ENCODE data around the gene BMP8B.

DNA sequence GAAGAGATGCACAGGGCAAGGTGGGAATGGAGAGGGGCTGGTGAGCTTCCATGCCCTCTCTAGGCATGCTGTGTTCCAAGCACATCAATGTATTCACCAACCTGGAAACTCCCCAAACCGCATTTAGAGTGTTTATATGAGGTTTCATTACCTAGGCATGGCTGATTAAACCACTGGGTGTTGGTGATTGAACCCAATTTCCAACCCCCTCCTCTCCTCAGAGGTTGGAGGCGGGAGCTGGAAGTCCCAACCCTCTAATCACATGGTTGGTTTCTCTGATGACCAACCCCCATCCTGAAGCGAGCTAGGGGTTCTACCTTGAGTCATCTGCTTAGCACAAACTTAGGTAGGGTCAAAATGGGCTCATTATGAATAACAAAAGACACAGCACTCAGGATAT is 52.9 kb downstream of the BMP8B start:
- TF ChIP-seq, protein P1, sequence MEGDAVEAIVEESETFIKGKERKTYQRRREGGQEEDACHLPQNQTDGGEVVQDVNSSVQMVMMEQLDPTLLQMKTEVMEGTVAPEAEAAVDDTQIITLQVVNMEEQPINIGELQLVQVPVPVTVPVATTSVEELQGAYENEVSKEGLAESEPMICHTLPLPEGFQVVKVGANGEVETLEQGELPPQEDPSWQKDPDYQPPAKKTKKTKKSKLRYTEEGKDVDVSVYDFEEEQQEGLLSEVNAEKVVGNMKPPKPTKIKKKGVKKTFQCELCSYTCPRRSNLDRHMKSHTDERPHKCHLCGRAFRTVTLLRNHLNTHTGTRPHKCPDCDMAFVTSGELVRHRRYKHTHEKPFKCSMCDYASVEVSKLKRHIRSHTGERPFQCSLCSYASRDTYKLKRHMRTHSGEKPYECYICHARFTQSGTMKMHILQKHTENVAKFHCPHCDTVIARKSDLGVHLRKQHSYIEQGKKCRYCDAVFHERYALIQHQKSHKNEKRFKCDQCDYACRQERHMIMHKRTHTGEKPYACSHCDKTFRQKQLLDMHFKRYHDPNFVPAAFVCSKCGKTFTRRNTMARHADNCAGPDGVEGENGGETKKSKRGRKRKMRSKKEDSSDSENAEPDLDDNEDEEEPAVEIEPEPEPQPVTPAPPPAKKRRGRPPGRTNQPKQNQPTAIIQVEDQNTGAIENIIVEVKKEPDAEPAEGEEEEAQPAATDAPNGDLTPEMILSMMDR (tag by site-specific recombination; IDR thresholded peaks at IDR 0.05): no peak
- TF ChIP-seq IKZF3 (tag by site-specific recombination; IDR thresholded peaks at IDR 0.05) (no peak), ZNF121 (tag by site-specific recombination; IDR thresholded peaks at IDR 0.05) (no peak), MZF1 (tag by site-specific recombination; IDR thresholded peaks at IDR 0.05; ENCODE audit: borderline replicate concordance) (no peak), ZNF701 (tag by site-specific recombination; IDR thresholded peaks at IDR 0.05) (no peak), BCL11A (tag by site-specific recombination; IDR thresholded peaks at IDR 0.05; ENCODE audit: low read depth) (no peak)
